ENCODE measurements around the gene CEP68.

The CEP68 gene

DNA sequence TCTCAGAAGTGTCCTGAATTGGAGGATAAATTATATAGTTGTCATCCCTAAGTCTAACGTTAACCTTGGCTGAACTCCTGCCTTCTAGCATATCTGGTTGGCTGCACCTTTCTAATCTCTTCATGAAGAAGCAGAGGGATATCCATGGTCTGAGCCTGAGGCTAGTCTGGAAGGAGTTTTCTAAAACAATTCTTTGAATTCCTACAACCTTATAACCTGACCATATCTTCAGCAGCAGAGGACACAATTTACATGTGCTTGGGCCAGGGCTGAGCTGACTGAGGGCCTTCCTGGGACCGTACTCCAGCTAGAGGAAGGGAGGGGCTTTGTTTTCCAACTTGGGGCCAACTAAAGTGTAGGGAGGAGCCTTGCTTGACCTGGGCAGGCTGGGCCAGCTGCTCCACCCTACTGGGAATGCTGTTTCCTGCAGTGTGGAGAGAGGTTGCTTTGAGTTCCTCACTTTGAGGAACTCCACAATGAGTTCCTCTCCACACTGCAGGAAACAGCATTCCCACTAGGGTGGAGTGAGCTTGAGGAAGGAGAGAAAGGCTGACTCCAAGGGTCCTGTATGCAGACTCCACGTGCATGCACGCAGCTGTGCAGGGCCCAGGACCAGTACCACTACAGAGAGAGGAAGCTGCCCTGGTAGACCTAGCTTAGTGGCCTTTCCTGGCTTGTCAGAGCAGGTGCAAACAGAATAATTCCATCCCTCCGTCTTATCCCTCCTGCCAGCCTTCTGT, 19.6 kb downstream of the CEP68 start:
- H3K4me3 ChIP-seq (replicated peaks; ENCODE audit: low read depth, low read length), result no peak overlapping the region
- no peak for DNase-seq (ENCODE audit: extremely low read depth, insufficient read length)
- no peak for TF ChIP-seq CTCF (IDR thresholded peaks at IDR 0.05; ENCODE audit: insufficient read depth, low read length, poor library complexity, severe bottlenecking)
- peaks cover 32% of the 10 kb centered on the region for H3K36me3 ChIP-seq (ENCODE audit: control insufficient read depth, insufficient read depth, low read length)
- no peaks in the 10 kb centered on the region for H3K27me3 ChIP-seq (replicated peaks; ENCODE audit: control insufficient read depth, insufficient read depth, low read length)

DNA sequence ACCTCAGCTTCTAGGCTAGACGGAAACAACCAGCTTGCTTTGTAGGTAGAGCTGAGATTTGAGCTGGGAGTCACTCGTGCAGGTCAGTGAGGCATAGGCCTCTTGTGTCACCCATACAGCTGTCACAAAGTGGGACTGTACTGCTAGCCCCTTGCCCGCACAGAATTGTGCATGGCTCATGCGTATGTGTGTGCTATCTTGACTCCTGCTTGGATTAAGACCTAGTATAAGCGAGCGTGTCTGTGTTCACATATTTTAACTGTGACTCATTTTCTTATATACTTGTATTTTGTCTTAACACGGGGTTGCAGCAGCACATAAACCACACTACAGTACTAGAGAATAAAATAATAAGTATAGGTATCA, 20.1 kb downstream of the CEP68 start:
- no peak for TF ChIP-seq CTCF (IDR thresholded peaks at IDR 0.05; ENCODE audit: insufficient read depth, low read length, poor library complexity, severe bottlenecking)
- DNase-seq (ENCODE audit: extremely low read depth, insufficient read length), result no peak
- peaks cover 33% of the 10 kb centered on the region for H3K36me3 ChIP-seq (ENCODE audit: control insufficient read depth, insufficient read depth, low read length)
- H3K27me3 ChIP-seq (replicated peaks; ENCODE audit: control insufficient read depth, insufficient read depth, low read length), result no peaks in the 10 kb centered on the region
- no peak overlapping the region for H3K4me3 ChIP-seq (replicated peaks; ENCODE audit: low read depth, low read length)

DNA sequence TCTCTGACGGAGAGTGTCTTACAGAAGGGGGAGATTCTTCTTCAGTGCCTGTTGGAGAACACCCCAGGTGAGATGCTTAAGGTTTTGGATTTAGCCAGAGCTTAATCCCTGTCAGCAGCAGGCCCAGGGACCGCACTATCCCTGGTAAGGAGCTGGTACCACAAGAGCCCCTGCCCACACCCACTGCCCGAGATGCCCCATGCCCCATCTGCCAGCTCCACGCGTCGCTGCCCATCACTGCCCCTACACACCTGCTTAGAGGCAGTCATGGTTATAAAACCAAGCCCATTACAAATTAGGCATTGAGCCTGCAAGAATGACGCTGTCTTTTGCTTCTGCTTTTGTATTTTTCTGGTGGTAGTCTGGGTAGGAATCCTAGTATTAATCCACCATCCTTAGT, 21.7 kb downstream of the CEP68 start:
- H3K4me3 ChIP-seq (replicated peaks; ENCODE audit: low read depth, low read length), result no peak overlapping the region
- peaks cover 37% of the 10 kb centered on the region for H3K36me3 ChIP-seq (ENCODE audit: control insufficient read depth, insufficient read depth, low read length)
- H3K27me3 ChIP-seq (replicated peaks; ENCODE audit: control insufficient read depth, insufficient read depth, low read length), result no peaks in the 10 kb centered on the region
- DNase-seq (ENCODE audit: extremely low read depth, insufficient read length), result no peak
- TF ChIP-seq CTCF (IDR thresholded peaks at IDR 0.05; ENCODE audit: insufficient read depth, low read length, poor library complexity, severe bottlenecking), result no peak

DNA sequence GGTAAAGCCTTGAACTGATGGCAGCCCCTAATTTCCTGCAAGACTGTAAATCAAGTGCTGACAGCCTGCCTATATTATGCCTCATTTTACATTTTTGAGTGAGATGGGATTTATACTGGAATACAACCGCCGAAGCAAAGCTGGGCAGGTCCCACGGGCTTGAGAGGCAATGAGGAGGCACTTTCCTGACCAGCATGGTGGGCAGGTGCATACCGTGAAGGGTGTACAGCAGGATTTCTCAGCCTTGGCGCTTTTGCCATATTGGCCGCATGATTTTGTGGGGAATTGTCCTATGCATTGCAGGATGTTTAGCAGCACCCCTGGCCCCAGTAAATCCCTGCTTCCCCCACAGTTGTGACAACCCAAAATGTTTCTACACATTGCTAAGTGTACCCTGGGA, 22.8 kb downstream of the CEP68 start:
- no peak for DNase-seq (ENCODE audit: extremely low read depth, insufficient read length)
- Histone ChIP-seq H3K27me3 (replicated peaks; ENCODE audit: control insufficient read depth, insufficient read depth, low read length) (no peaks in the 10 kb centered on the region), H3K4me3 (replicated peaks; ENCODE audit: low read depth, low read length) (no peak overlapping the region), H3K36me3 (ENCODE audit: control insufficient read depth, insufficient read depth, low read length) (peaks cover 35% of the 10 kb centered on the region)
- TF ChIP-seq CTCF (IDR thresholded peaks at IDR 0.05; ENCODE audit: insufficient read depth, low read length, poor library complexity, severe bottlenecking), result no peak

- TF ChIP-seq CTCF (IDR thresholded peaks at IDR 0.05; ENCODE audit: insufficient read depth, low read length, poor library complexity, severe bottlenecking), result no peak
- Histone ChIP-seq H3K36me3 (ENCODE audit: control insufficient read depth, insufficient read depth, low read length) (peaks cover 37% of the 10 kb centered on the region), H3K4me3 (replicated peaks; ENCODE audit: low read depth, low read length) (no peak overlapping the region), H3K27me3 (replicated peaks; ENCODE audit: control insufficient read depth, insufficient read depth, low read length) (no peaks in the 10 kb centered on the region)
- no peak for DNase-seq (ENCODE audit: extremely low read depth, insufficient read length)
Observed at GRCh38 chr2:65081232-65081685, 25.0 kb downstream of the CEP68 start.

GRCh38 chr2:65085148-65085547, 28.9 kb downstream of the CEP68 start:
- peaks cover 21% of the 10 kb centered on the region for H3K36me3 ChIP-seq (ENCODE audit: control insufficient read depth, insufficient read depth, low read length)
- DNase-seq (ENCODE audit: extremely low read depth, insufficient read length), result no peak
- no peak for TF ChIP-seq CTCF (IDR thresholded peaks at IDR 0.05; ENCODE audit: insufficient read depth, low read length, poor library complexity, severe bottlenecking)

More at GRCh38 chr2:65085148-65085547, 28.9 kb downstream of the CEP68 start:
- Histone ChIP-seq H3K27me3 (replicated peaks; ENCODE audit: control insufficient read depth, insufficient read depth, low read length) (no peaks in the 10 kb centered on the region), H3K4me3 (replicated peaks; ENCODE audit: low read depth, low read length) (no peak overlapping the region)
